ENCODE results near the gene RHOD. TPM values are rescaled to one million over a fixed set of nuclear protein-coding genes. Genes with fewer than 3 reads are reported as not detected.

The RHOD gene
- total RNA-seq, 1 experiment from 2014 or later, result 17.1 TPM

DNA sequence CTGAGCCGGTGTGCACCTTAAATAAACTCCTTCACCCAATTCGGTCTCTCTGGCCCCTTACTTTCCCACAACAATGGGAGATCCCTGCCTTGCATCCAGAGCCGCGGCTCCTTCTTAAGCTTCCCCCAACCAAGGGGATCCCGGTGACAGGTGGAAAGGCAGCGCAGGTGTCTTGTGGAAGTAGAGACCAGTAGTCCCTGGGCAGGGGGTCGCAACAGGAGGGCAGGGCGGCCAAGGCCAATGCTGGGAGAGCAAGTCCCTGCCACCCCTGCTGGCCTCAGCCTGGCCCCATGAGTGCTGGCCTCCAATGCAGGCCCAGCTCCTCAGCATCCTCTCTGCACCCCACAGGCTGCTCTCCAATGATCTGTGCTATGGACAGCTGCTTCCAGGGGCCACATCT is 41.6 kb upstream of the RHOD start:
- H3K4me3 Mint-ChIP-seq (ENCODE audit: unreplicated experiment), result no peak overlapping the region
- CTCF ChIA-PET, result interaction anchor here (0.7 kb wide), 1 partner anchor 88 kb away, joined by 3 read pairs; no protein-coding TSS in a partner anchor
- no peaks in the 10 kb centered on the region for H3K36me3 ChIP-seq (ENCODE audit: control insufficient read depth, insufficient read depth, low read length)
- H3K9me3 Mint-ChIP-seq (ENCODE audit: unreplicated experiment), result no peaks in the 10 kb centered on the region
- DNase-seq, result no peak
- H3K27me3 Mint-ChIP-seq (ENCODE audit: insufficient read depth, unreplicated experiment), result no peaks in the 10 kb centered on the region
- H3K4me3 ChIP-seq (ENCODE audit: low read depth, low read length), result no peak overlapping the region
- no peaks in the 10 kb centered on the region for H3K36me3 Mint-ChIP-seq (ENCODE audit: insufficient read depth, unreplicated experiment)
- intact Hi-C loops (cut with micrococcal nuclease; ENCODE audit: unreplicated experiment), result no loop called here
- BruUV-seq (replicated peaks), result no TSS peak
- H3K27me3 ChIP-seq (replicated peaks; ENCODE audit: control insufficient read depth, insufficient read depth, low read length), result no peaks in the 10 kb centered on the region
- H3K4me1 Mint-ChIP-seq (ENCODE audit: low read depth, unreplicated experiment), result no peaks in the 10 kb centered on the region
- H3K4me1 ChIP-seq, result peaks cover 4% of the 10 kb centered on the region; the same call in 1 of the 2 replicates
- no peak overlapping the region for H3K27ac Mint-ChIP-seq (ENCODE audit: unreplicated experiment)
- POLR2A ChIA-PET, result no interaction called here
- TF ChIP-seq, protein P1, sequence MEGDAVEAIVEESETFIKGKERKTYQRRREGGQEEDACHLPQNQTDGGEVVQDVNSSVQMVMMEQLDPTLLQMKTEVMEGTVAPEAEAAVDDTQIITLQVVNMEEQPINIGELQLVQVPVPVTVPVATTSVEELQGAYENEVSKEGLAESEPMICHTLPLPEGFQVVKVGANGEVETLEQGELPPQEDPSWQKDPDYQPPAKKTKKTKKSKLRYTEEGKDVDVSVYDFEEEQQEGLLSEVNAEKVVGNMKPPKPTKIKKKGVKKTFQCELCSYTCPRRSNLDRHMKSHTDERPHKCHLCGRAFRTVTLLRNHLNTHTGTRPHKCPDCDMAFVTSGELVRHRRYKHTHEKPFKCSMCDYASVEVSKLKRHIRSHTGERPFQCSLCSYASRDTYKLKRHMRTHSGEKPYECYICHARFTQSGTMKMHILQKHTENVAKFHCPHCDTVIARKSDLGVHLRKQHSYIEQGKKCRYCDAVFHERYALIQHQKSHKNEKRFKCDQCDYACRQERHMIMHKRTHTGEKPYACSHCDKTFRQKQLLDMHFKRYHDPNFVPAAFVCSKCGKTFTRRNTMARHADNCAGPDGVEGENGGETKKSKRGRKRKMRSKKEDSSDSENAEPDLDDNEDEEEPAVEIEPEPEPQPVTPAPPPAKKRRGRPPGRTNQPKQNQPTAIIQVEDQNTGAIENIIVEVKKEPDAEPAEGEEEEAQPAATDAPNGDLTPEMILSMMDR (IDR thresholded peaks at IDR 0.05; ENCODE audit: insufficient read depth in 1 of 2, low read depth in 1 of 2, low read length in 1 of 2, severe bottlenecking in 1 of 2, unreplicated experiment in 1 of 2), result no peak
- H3K9me3 ChIP-seq, result no peaks in the 10 kb centered on the region

DNA sequence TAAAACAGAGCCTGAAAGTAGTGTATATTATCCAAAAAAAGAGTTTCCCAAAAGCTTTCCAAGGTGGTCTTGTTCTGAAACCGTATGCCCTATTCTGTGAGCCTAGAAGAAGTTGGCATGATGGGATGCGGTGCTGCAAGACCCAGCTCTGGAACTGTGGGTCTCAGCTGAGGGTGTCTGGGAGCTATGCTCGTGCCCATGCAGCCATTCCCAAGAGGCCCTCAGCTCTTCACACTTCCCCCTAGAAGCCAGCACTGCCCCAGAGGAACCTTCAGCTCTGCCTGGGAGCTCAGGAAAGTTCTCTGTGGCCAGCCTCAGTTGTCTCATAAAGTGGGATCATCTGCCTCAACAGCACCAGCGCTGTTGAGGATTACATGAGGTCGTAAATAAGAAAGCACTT is 40.1 kb upstream of the RHOD start:
- no TSS peak for BruUV-seq (replicated peaks)
- no peaks in the 10 kb centered on the region for H3K36me3 Mint-ChIP-seq (ENCODE audit: insufficient read depth, unreplicated experiment)
- CTCF ChIA-PET, result no interaction called here
- H3K27me3 Mint-ChIP-seq (ENCODE audit: insufficient read depth, unreplicated experiment), result no peaks in the 10 kb centered on the region
- no peak overlapping the region for H3K27ac Mint-ChIP-seq (ENCODE audit: unreplicated experiment)
- no peaks in the 10 kb centered on the region for H3K4me1 Mint-ChIP-seq (ENCODE audit: low read depth, unreplicated experiment)
- TF ChIP-seq, protein P1 (IDR thresholded peaks at IDR 0.05; ENCODE audit: insufficient read depth in 1 of 2, low read depth in 1 of 2, low read length in 1 of 2, severe bottlenecking in 1 of 2, unreplicated experiment in 1 of 2), result no peak
- no peak overlapping the region for H3K4me3 Mint-ChIP-seq (ENCODE audit: unreplicated experiment)
- no peaks in the 10 kb centered on the region for H3K27me3 ChIP-seq (replicated peaks; ENCODE audit: control insufficient read depth, insufficient read depth, low read length)
- POLR2A ChIA-PET, result interaction anchor here (0.5 kb wide), 1 partner anchor 11 kb away, joined by 10 read pairs; no protein-coding TSS in a partner anchor
- no peaks in the 10 kb centered on the region for H3K4me1 ChIP-seq
- H3K36me3 ChIP-seq (ENCODE audit: control insufficient read depth, insufficient read depth, low read length), result no peaks in the 10 kb centered on the region
- no peaks in the 10 kb centered on the region for H3K9me3 Mint-ChIP-seq (ENCODE audit: unreplicated experiment)
- no peak overlapping the region for H3K4me3 ChIP-seq (ENCODE audit: low read depth, low read length)
- intact Hi-C loops (cut with micrococcal nuclease; ENCODE audit: unreplicated experiment), result no loop called here
- no peaks in the 10 kb centered on the region for H3K9me3 ChIP-seq
- no peak for DNase-seq

DNA sequence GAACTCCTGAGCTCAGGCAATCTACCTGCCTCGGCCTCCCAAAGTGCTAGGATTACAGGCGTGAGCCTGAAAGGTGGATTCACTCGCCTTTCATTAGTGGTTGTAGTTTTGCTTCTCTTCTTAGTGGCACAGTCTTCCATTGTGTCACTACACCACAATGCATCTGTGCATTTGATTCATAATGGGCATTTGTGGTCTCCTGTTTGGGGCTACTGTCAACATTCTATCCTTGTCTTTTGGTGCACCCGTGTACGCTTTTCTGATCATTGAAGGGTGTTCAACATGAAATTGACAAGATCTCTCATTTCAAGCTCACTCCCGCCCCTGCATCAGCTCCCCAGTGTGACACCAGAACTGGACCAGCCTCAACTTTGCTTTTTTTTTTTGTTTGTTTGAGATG is 35.7 kb upstream of the RHOD start:
- Histone ChIP-seq H3K27me3 (replicated peaks; ENCODE audit: control insufficient read depth, insufficient read depth, low read length) (peaks cover 14% of the 10 kb centered on the region), H3K4me3 (ENCODE audit: low read depth, low read length) (no peak overlapping the region), H3K9me3 (no peaks in the 10 kb centered on the region), H3K36me3 (ENCODE audit: control insufficient read depth, insufficient read depth, low read length) (no peaks in the 10 kb centered on the region), H3K4me1 (peaks cover 14% of the 10 kb centered on the region)
- no peaks in the 10 kb centered on the region for H3K36me3 Mint-ChIP-seq (ENCODE audit: insufficient read depth, unreplicated experiment)
- H3K27ac Mint-ChIP-seq (ENCODE audit: unreplicated experiment), result no peak overlapping the region
- ChIA-PET POLR2A (no interaction called here), CTCF (interaction anchor here (0.6 to 1.7 kb wide), 5 partner anchors 11 to 199 kb away, joined by 3 to 9 read pairs (median 3); no protein-coding TSS in a partner anchor)
- no peak for DNase-seq
- peaks cover 12% of the 10 kb centered on the region for H3K27me3 Mint-ChIP-seq (ENCODE audit: insufficient read depth, unreplicated experiment)
- intact Hi-C loops (cut with micrococcal nuclease; ENCODE audit: unreplicated experiment), result no loop called here
- no peak overlapping the region for H3K4me3 Mint-ChIP-seq (ENCODE audit: unreplicated experiment)
- peaks cover 7% of the 10 kb centered on the region for H3K4me1 Mint-ChIP-seq (ENCODE audit: low read depth, unreplicated experiment)
- no peaks in the 10 kb centered on the region for H3K9me3 Mint-ChIP-seq (ENCODE audit: unreplicated experiment)
- TF ChIP-seq, protein P1 (IDR thresholded peaks at IDR 0.05; ENCODE audit: insufficient read depth in 1 of 2, low read depth in 1 of 2, low read length in 1 of 2, severe bottlenecking in 1 of 2, unreplicated experiment in 1 of 2), result no peak
- no TSS peak for BruUV-seq (replicated peaks)
